Stimulated activated CD4-positive, alpha-beta T cell treated with anti-CD3 and anti-CD28 coated beads, TNF-alpha, amount 100 ng/mL, for 1 hour (primary cell): ENCODE results near the gene POPDC3.
"Not testable (repeated sequence)": the region's sequence is repeated elsewhere in the genome, so short reads cannot be mapped to it uniquely, and the experiment has no call there.

Experiments
- DNase-seq, 3 donors: peaks; one replicate each; pipeline ENCODE4 v3.0.0-alpha.2; 2020; ENCODE audit warnings: low read depth in 3 of 3, low spot score in 1 of 3

The POPDC3 gene, protein sequence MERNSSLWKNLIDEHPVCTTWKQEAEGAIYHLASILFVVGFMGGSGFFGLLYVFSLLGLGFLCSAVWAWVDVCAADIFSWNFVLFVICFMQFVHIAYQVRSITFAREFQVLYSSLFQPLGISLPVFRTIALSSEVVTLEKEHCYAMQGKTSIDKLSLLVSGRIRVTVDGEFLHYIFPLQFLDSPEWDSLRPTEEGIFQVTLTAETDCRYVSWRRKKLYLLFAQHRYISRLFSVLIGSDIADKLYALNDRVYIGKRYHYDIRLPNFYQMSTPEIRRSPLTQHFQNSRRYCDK

DNA sequence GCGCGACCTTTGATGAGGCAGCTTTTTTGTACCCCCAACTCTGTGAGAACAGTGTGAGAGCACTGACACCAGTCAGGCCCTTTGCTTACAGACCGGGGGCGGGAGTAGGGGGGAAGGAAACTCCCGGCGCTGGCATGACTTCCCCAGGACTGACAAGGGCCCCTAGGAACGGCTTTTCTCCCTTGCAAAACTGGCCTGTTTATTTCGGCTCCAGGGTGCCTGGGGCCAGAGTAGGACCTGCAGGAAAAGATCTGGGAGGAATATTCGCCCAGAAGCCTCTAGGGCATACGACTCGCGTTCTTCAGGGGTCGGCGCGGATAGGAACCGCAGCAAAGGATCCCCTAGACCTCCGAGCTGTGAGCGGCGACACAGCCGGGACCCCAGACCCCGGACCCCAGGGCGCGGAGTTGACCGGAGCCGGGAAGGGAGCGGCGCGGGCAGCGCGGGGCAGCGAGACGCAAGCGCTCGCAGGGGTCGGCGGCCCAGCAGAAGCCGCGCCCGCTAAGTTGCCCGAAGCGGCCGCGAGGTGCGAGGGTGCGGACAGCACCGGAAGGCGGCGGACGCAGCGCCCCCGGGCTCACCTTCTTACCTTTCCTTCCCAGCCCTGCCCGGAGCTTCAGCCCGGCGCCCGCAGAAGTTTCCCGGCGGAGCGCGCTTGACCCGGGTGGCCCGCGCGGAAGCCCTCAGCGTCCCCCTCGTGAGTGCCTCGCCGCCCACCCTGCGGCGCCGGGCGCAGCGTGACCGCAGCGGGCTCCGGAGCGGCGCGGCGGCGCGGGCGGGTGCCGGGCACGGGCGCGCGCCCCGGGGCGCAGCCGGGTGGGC lies at the start of gene POPDC3:
TSS of gene POPDC3 (minus strand) at position 771 of the 822 bp plus-strand sequence. CDS start 18,105 bp downstream, outside the sequence.
- DNase-seq = no peak

DNA sequence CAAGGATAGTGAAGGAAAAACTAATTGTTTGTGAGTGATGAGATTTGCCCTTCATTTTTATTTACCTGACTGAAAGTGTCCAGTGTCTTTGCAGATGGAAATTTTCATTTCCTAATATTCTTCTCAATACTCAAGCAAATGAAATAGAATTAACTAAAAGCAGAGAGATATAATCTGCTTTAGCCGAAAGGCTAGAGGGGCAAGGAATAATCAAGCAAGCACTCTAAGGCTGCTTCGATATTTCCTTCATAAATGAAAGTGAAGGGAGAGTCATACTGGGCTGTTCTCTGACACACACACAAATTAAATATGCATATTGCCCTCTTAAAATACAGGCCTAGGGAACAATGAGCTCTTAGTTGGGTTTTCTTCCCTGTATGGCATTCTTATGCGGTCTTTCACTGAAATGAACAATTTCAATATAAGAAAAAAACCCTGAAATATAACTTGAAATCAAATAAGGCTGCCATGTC lies 47.5 kb upstream of the POPDC3 start:
- DNase-seq = no peak

DNA sequence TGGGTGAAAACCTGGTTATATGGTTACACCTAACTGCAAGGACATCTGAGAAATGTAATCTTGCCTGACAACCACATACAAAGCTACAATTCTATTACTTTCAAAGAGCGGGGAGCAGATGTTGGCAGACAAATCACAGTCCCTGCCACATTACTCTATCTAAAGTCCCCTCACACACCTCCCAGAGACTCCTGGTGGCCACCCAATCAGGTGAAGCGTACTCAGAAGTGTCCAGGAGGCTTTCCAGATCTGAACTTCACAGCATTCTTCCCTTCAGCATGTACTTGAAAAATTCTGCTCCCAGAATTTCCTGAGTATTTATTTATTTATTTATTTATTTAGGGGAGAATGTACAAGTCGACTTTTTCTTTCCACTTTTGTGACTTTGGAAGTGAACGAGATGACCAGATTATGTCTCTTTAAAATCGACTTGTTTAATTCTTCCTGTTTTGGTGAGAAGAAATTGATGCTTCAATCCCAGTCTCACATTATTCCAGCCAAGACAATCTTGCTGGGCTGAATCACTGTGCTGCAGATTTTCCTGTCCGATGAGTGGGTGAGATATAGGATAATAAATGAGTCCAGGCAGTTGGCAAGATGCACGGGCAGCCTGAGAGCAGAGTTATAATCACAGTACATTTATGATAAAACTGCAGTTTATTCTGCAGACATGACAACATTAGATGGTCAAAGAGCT lies 46.9 kb upstream of the POPDC3 start:
- DNase-seq = no peak

DNA sequence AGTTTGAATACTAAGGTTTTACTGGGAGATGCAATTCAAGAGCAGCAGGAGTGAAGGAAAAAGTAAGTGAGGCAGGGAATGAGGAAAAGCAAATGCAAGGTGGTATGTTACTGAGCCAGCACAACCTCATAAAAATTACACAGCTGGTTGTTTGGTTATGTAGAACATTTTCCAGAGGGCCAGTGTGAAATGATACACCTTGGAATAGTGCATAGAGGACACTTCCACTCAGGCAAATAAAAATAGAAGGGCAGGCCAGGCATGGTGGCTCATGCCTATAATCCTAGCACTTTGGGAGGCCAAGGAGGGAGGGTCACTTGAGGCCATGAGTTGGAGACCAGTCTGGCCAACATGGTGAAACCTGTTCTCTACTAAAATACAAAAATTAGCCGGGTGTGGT lies 43.4 kb upstream of the POPDC3 start:
- no peak for DNase-seq

DNA sequence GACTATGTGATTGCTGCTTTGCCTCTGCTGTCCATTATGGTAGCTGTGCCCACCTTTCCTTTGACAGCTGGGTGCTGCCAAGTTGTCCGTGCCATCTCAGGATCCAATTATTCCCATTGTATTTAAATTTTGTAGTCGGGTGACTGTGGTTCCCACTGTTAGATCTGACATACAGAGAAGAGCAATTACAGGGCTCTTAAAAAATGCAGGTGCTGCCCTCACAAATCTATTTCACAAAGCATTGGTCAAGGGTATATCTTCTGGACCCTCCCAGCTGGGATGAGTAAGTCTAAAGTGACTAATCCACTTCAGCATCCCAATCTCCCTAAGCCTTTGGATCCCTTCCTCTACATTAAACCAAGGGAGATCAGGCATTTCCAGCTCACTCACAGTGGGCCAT lies 41.4 kb upstream of the POPDC3 start:
- DNase-seq = not testable (repeated sequence)

DNA sequence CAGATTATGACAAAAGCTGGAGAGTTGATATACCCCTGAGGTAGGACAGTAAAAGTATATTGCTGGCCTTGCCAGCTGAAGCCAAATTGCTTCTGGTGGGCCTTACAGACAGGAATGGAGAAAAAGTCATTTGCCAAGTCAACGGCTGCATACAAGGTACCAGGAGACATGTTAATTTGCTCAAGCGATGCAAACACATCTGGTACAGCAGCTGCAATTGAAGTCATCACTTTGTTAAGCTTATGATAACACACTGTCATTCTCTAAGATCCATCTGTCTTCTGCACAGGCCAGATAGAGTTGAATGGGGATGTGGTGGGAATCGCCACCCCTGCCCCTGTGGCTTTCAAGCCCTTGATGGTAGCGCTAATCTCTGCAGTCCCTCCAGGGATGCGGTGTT lies 40.4 kb upstream of the POPDC3 start:
- no peak for DNase-seq

DNA sequence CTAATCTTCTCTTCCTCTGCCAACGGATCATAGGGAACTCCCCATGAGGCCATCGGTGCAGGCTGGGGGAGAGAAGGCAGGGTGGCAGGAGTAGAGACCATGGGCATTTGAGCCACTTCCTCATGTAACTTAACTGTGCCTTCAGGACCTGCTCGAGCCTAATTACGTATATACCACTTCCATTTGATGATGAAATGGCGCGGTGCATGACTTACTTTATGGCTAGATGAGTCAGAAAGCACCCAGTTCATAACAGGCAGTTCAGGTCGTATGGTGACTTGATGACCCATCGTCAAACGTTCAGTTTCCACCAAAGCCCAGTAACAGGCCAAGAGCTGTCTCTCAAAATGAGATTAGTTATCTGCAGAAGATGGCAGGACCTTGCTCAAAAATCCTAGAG lies 39.4 kb upstream of the POPDC3 start:
- not testable (repeated sequence) for DNase-seq

DNA sequence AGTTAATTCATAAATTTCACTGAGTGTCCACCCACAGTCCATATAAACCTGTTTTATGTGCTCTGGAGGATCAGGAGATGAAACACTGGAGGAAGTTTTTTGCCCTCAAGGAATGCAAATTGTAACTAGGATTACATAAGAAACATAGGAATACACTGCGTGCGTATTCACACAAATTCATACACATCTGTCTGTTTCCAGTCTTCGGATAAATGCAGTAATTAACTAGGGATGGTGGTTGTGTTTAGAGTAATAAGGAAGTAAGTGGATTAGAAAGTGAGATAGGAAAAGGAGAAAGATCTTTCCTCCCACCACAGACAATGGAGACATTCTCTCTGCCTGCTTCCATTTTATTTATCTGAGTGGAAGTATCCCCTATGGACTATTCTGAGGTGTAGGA lies 35.7 kb upstream of the POPDC3 start:
- DNase-seq = no peak

DNA sequence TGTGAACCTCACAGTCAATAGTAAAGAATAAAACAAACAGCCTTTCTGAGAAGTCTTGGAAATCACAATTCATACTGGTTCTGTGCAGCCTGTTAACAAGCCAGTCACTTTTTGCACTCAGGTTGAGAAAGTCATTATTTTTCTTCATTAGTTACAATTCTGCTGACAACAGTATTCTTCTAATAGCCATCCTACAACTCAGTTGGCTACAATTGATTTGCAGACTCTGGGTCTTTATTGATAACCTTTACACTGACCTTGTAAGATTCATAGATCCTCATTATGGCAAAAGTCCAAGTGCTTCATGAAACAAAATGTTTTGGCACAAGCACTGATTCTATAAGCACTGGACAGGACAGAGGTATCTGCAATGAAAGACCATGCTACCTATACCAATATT lies 34.9 kb upstream of the POPDC3 start:
- no peak for DNase-seq

DNA sequence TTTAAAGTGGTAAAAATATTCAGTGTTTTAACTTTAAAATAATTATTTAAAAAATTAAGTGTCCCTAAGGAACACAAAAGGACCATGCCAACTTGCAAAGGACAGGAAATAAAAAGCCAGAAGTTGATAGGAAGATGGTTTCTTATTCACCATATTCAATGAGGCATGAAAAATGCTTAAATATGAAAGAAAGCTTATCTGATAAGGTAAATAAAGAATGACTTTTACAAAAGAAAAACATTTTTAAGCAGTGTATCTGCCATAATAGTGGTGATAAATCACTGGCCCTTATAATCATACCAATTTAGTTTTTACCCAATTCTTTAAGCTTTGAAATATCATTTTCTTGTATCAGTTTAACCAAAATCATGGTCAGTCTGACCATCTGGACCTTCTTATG lies 33.5 kb upstream of the POPDC3 start:
- DNase-seq = no peak

DNA sequence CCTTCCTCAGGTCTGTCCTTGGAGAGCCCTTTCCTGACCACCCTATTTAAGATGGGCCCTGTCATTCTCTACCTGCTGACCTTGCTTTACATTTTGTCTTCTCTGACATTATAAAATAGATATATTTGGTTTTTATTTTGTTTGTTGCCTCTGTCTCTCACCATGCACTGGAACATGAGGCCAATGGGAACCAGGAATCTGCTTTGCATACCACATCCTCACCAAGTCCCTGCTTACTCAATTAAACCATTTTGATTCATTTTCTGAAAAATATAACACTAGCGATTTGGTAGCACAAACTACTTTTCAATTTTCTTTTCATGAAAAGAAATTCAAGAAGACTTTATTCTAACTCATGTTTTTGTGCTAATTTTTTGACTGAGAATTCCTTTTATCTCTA lies 32.8 kb upstream of the POPDC3 start:
- DNase-seq = no peak

DNA sequence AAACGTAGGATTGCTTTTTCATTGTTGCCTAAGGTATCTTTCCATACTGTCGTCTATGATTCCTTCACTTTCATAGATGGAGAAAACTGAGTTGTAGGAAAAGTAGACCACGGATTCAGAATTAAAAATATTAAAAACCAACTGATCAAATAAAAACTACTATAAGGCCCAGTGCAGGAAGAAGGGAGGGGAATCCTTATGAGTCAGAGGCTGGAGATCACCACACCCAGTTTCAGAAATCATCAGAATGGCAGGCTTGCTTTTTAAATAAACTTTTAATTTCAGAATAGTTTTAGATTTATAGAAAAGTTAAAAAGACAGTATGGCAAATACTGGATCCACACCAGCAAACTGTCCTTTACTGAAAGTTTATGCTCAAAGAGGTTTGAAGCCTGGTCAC lies 32.0 kb upstream of the POPDC3 start:
- no peak for DNase-seq

DNA sequence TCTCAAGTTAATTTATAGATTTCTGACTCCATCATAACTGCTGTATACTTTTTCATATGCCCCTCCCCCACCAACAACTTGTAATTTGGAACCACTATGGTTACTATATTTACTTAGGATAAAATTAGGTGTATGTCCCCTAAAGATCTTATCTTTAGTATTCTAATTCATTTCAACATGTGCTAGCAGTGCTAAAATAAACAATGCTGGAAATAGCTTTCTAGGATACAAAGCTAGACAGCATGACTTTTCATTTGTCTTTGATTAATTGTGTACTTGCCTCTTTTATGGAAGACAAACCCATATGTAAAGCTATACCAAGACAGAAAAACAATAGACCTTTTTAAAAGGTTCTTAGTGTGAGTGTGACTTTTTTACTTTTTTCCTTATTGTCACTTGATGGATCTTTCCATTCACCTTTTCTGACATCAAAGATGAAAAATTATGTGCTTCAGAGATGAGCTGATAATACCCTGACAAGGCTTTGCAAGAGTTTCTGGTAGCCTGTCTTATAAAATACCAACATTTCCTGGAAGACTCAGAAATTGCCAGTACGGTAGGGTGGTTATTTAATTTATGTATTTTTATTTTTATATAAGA lies 31.2 kb upstream of the POPDC3 start:
- no peak for DNase-seq

DNA sequence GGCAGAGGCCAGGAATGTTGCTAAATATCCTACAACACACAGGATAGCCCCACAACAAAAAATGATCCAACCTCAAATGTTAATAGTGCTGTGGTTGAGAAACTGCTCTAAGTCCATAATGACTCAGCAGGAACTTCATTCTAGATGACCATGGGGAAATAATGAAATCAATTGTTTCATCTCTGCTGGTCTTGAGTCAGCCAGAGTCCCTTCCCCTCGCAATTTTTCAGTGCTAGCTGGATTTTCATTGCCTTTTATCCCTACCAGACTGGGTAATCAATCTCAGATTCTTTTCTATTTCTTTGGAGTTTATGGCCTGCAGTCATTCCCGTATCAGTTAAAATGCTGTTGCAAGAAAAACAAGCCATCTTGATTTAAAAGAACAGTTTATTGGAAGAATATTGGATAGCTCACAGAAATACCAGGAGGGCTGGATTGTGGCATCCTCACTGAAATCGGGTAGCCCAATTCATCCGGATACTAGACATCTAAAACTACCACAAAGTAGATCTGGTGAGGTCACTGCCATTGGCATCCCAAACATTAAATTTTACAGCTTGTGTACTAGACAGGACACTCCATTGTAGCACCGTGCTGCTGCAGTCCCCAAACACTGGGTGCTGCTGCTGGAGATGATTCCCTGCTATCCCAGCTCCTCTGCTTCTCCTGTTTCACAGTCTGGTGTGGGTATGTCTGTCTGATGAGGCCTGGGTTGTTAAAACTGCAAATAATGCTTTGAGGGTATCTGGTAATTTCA lies 30.3 kb upstream of the POPDC3 start:
- no peak for DNase-seq

DNA sequence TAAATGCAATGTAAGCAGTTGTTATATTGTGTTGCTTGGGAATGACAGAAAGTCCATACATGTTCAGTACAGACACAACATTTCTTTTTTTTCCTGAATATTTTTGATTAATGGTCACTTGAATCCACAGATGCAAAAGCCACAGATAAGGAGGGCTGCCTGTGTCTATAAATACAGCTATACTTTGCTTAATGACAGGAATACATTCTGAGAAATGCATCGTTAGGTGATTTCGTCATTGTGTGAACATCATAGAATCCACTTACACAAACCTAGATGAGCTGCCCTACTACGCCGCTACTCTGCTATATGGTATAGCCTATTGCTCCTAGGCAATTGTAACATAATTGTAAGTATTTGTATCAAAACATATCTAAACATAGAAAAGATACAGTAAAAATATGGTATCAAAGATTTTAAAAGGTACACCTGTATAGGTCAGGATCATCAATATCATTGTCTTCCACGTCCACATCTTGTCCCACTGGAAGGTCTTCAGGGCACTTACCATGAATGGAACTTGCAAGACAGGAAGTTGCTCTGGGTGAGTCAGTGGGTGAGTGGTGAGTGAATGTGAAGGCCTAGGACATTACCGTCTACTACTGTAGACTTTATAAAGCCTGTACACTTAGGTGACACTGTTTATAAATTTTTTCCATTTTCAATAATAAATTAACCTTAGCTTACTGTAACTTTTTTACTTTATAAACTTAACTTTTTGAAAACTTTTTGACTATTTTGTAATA lies 27.9 kb upstream of the POPDC3 start:
- DNase-seq = no peak

DNA sequence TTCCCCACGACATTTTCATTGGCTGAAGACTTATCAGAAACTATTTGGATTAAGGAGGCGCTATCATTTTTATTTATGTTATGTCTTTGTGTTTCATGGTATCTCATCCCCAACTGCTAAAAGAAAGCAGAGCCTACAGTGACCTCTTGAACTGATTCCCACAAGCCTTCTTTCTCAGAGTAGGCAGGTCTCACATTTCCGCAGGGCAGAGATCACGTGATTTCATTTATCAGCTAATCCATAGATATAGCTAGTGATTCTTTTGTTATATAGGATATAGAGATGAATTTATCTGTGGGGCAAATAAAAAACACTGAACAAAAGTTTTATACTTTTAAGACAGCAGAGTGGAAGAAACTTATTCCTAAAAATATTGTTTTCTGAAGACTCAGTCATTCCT lies 25.0 kb upstream of the POPDC3 start:
- DNase-seq = no peak

DNA sequence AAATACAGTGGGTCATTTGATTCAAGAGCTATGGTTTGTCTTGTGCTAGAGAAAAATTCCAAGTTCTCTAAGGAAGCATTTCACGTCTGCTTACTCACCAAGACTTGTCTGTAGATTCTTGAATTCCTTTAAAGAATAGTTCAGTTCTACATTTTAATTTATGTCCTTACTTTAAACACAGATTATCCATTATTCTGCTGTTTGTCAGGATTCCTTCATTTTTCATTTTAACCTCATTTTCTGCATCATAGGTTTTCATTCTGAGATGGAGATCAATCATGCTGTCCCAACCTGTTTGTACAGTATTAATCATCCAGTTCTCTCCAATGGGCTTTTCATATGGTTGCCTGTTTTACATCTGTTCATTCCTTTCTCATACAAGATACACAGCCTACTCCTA lies 24.5 kb upstream of the POPDC3 start:
- no peak for DNase-seq

DNA sequence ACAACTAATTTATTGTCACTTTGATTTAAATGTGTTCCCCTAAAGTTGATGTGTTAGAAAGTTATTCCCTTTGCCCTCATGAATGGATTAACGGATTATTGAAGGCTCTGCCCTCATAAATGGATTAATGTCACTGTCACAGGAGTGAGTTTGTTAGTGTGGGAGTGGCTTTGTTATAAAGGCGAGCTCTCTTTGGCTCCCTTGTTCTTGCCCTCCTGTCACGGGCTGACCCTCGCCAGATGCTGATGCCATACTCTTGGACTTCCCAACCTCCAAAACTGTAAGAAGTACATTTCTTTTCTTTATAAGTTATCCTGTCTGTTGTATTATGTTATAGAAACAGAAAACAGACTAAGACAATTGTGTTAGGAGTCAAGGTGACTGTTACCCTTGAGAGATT lies 22.7 kb upstream of the POPDC3 start:
- no peak for DNase-seq

DNA sequence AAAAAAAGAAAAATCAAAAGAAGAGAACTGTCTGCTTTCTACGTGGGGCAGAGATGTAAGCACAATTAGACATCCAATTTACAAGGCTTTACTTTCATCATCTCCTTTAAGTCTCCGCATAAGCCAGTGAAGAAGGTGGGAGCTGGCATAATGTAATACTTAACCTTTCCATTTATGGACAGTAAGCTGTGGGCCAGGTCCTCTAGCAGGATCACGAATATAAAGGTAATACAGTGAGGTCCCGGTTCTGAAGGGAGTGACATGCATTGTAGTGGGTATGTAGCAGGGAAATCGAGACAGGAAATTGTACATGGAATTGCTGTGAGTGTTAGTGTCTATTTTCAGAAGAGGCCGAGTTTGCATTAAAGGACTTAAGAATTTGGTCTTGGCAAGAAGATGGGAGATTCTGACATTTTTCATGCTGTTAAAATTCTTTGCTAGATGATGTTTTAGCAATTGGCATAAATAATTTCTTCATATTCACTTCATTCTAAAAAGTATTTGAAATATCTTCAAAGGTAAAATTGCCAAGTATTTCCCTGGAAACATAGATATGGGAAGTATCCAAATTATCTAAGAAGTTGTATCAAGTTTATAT lies 20.4 kb upstream of the POPDC3 start:
- no peak for DNase-seq

DNA sequence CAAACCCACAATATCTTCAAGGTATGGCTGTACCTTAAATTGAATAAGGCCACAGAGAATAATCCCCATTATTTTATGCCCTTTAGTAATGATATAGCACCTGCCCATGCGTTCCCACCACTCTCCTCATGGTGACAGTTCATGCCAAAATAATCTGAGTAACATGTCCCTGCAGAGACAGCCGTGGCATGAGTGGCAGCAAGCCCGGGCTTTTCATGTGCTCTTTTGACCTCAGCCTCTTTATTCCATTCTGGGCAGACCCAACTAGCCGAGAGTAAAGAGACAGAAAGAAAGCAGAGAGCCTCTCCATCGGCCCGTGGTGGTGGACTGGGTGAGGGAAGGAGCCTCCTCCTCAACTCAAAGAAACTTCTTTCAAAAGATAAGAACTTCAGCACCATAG lies 19.9 kb upstream of the POPDC3 start:
- no peak for DNase-seq
